Mesendoderm (in vitro differentiated cells): ENCODE results near the gene EHF.

ENCODE experiments used
- DNase-seq: peaks from one replicate; pipeline ENCODE4 v3.0.0; 2013
- H2AK5ac ChIP-seq: 2 replicates; pipeline ENCODE4 v1.6.1; 2013; ENCODE audit warnings: low read length, inconsistent platforms
- H2BK120ac ChIP-seq: 2 replicates; pipeline ENCODE4 v1.6.1; 2013; ENCODE audit warnings: low read depth, mild to moderate bottlenecking, low read length, moderate library complexity, mixed read lengths
- H2BK15ac ChIP-seq: replicated peaks from 2 replicates; pipeline ENCODE4 v1.6.1; 2013; ENCODE audit warnings: low read depth, mild to moderate bottlenecking, moderate library complexity
- H2BK5ac ChIP-seq: 2 replicates; pipeline ENCODE4 v1.6.1; 2013; ENCODE audit warnings: low read length, inconsistent platforms
- H3K18ac ChIP-seq: 2 replicates; pipeline ENCODE4 v1.6.1; 2013; ENCODE audit warnings: mild to moderate bottlenecking, low read length, mixed read lengths
- H3K23ac ChIP-seq: one replicate; pipeline ENCODE4 v1.6.1; 2013; ENCODE audit warnings: low read length
- H3K27ac ChIP-seq: 2 replicates; pipeline ENCODE4 v1.5.1; 2013; ENCODE audit warnings: low read depth, mild to moderate bottlenecking, inconsistent platforms, low read length, moderate library complexity
- H3K27me3 ChIP-seq: 2 replicates; pipeline ENCODE4 v1.6.1; 2013; ENCODE audit warnings: low read length, control low read depth, mild to moderate bottlenecking, inconsistent platforms; ENCODE audit not compliant: insufficient read depth, poor library complexity
- H3K36me3 ChIP-seq: 2 replicates; pipeline ENCODE4 v1.6.1; 2013; ENCODE audit warnings: low read length, inconsistent platforms; ENCODE audit not compliant: control insufficient read depth, insufficient read depth
- H3K4ac ChIP-seq: one replicate; pipeline ENCODE4 v1.6.1; 2013; ENCODE audit warnings: low read depth, mild to moderate bottlenecking, low read length, moderate library complexity
- H3K4me1 ChIP-seq: 2 replicates; pipeline ENCODE4 v1.6.1; 2013; ENCODE audit warnings: low read depth, low read length, inconsistent platforms; ENCODE audit not compliant: control insufficient read depth
- H3K4me2 ChIP-seq: 2 replicates; pipeline ENCODE4 v1.6.1; 2013; ENCODE audit warnings: low read length
- H3K4me3 ChIP-seq: 2 replicates; pipeline ENCODE4 v1.5.1; 2013; ENCODE audit warnings: mild to moderate bottlenecking, low read length
- H3K56ac ChIP-seq: one replicate; pipeline ENCODE4 v1.6.1; 2013; ENCODE audit warnings: low read length
- H3K79me1 ChIP-seq: 2 replicates; pipeline ENCODE4 v1.6.1; 2013; ENCODE audit warnings: low read length, inconsistent platforms
- H3K79me2 ChIP-seq: 2 replicates; pipeline ENCODE4 v1.6.1; 2013; ENCODE audit warnings: mild to moderate bottlenecking, low read length; ENCODE audit not compliant: control insufficient read depth, insufficient read depth
- H3K9ac ChIP-seq: 2 replicates; pipeline ENCODE4 v1.6.1; 2013; ENCODE audit warnings: low read length, inconsistent platforms
- H4K5ac ChIP-seq: one replicate; pipeline ENCODE4 v1.6.1; 2013; ENCODE audit warnings: low read length
- H4K8ac ChIP-seq: one replicate; pipeline ENCODE4 v1.6.1; 2013; ENCODE audit warnings: low read depth, mild to moderate bottlenecking, control low read depth, low read length, moderate library complexity
- WGBS: extraction: QIAGEN DNeasy Blood & Tissue Kit; methylation state at CpG from one replicate; pipeline ENCODE4 v1.1.7; 2013; ENCODE audit warnings: low lambda C conversion rate, missing lambda C conversion rate; ENCODE audit not compliant: insufficient coverage; ENCODE audit errors: extremely low coverage; 5-methylcytosine and 5-hydroxymethylcytosine counted together

EHF gene

GRCh38 chr11:34626393-34626792 is 5.5 kb downstream of the EHF start:
- H3K18ac ChIP-seq, result no peak overlapping the region
- H2BK120ac ChIP-seq, result no peak overlapping the region
- no peak for DNase-seq
- no peak overlapping the region for H4K8ac ChIP-seq
- H2BK15ac ChIP-seq, result no peak overlapping the region
- H2BK5ac ChIP-seq, result no peak overlapping the region
- no peak overlapping the region for H3K56ac ChIP-seq
- H3K9ac ChIP-seq, result no peak overlapping the region
- no peak overlapping the region for H3K4me2 ChIP-seq
- no peak overlapping the region for H2AK5ac ChIP-seq
- no peaks in the 10 kb centered on the region for H3K79me1 ChIP-seq
- H3K27ac ChIP-seq, result no peak overlapping the region
- no peak overlapping the region for H3K4me3 ChIP-seq
- no peaks in the 10 kb centered on the region for H3K79me2 ChIP-seq
- no peaks in the 10 kb centered on the region for H3K36me3 ChIP-seq
- no peaks in the 10 kb centered on the region for H3K27me3 ChIP-seq
- H4K5ac ChIP-seq, result no peak overlapping the region
- no peak overlapping the region for H3K4ac ChIP-seq
- peaks cover 4% of the 10 kb centered on the region for H3K4me1 ChIP-seq
- no peak overlapping the region for H3K23ac ChIP-seq

GRCh38 chr11:34627197-34627596 is 6.3 kb downstream of the EHF start:
- Histone ChIP-seq H3K4me2 (no peak overlapping the region), H3K56ac (no peak overlapping the region), H3K4ac (no peak overlapping the region), H3K27ac (no peak overlapping the region), H3K4me3 (no peak overlapping the region), H2AK5ac (no peak overlapping the region), H3K4me1 (no peaks in the 10 kb centered on the region), H3K9ac (no peak overlapping the region), H3K79me2 (no peaks in the 10 kb centered on the region), H4K8ac (no peak overlapping the region), H2BK120ac (no peak overlapping the region), H3K23ac (no peak overlapping the region), H3K79me1 (no peaks in the 10 kb centered on the region), H3K36me3 (no peaks in the 10 kb centered on the region), H3K27me3 (no peaks in the 10 kb centered on the region), H4K5ac (no peak overlapping the region), H3K18ac (no peak overlapping the region), H2BK15ac (no peak overlapping the region), H2BK5ac (no peak overlapping the region)
- no peak for DNase-seq
- no CpG with 5 or more reads among the region's 1 CpG for WGBS

- Histone ChIP-seq H3K36me3 (no peaks in the 10 kb centered on the region), H3K79me2 (no peaks in the 10 kb centered on the region), H2BK5ac (no peak overlapping the region), H3K9ac (no peak overlapping the region), H2BK120ac (no peak overlapping the region), H3K23ac (no peak overlapping the region), H3K27me3 (no peaks in the 10 kb centered on the region), H2BK15ac (no peak overlapping the region), H3K4me3 (no peak overlapping the region), H3K79me1 (no peaks in the 10 kb centered on the region), H4K8ac (no peak overlapping the region), H2AK5ac (no peak overlapping the region), H3K18ac (no peak overlapping the region), H3K4ac (no peak overlapping the region), H3K27ac (no peak overlapping the region), H3K4me2 (no peak overlapping the region), H4K5ac (no peak overlapping the region), H3K56ac (no peak overlapping the region), H3K4me1 (no peaks in the 10 kb centered on the region)
- no peak for DNase-seq
Measured at GRCh38 chr11:34629711-34630110, 8.8 kb downstream of the EHF start.

GRCh38 chr11:34630544-34630943 is 9.7 kb downstream of the EHF start:
- H3K79me1 ChIP-seq, result no peaks in the 10 kb centered on the region

GRCh38 chr11:34631297-34631696 is 10.4 kb downstream of the EHF start:
- Histone ChIP-seq H3K4me2 (no peak overlapping the region), H3K56ac (no peak overlapping the region), H2AK5ac (no peak overlapping the region), H2BK5ac (no peak overlapping the region), H3K79me1 (no peaks in the 10 kb centered on the region), H3K23ac (no peak overlapping the region), H2BK15ac (no peak overlapping the region), H4K5ac (no peak overlapping the region), H3K4me1 (no peaks in the 10 kb centered on the region), H3K4ac (no peak overlapping the region), H3K9ac (no peak overlapping the region), H3K36me3 (no peaks in the 10 kb centered on the region), H3K27ac (no peak overlapping the region), H4K8ac (no peak overlapping the region), H2BK120ac (no peak overlapping the region), H3K18ac (no peak overlapping the region), H3K27me3 (no peaks in the 10 kb centered on the region), H3K4me3 (no peak overlapping the region), H3K79me2 (no peaks in the 10 kb centered on the region)
- DNase-seq, result no peak
- no CpG with 5 or more reads among the region's 6 CpGs for WGBS

More at GRCh38 chr11:34630544-34630943, 9.7 kb downstream of the EHF start:
- no peak overlapping the region for H4K5ac ChIP-seq
- H3K4me1 ChIP-seq, result no peaks in the 10 kb centered on the region
- no peaks in the 10 kb centered on the region for H3K36me3 ChIP-seq
- no peak overlapping the region for H3K27ac ChIP-seq
- no peaks in the 10 kb centered on the region for H3K79me2 ChIP-seq
- no peak overlapping the region for H3K4ac ChIP-seq
- no peak overlapping the region for H3K4me2 ChIP-seq
- no peaks in the 10 kb centered on the region for H3K27me3 ChIP-seq
- H2BK5ac ChIP-seq, result no peak overlapping the region
- no peak overlapping the region for H2BK15ac ChIP-seq
- H2AK5ac ChIP-seq, result no peak overlapping the region
- no peak for DNase-seq
- no peak overlapping the region for H3K4me3 ChIP-seq
- H3K18ac ChIP-seq, result no peak overlapping the region
- H2BK120ac ChIP-seq, result no peak overlapping the region
- H3K9ac ChIP-seq, result no peak overlapping the region
- H4K8ac ChIP-seq, result no peak overlapping the region
- WGBS, result no CpG with 5 or more reads among the region's 7 CpGs
- no peak overlapping the region for H3K23ac ChIP-seq
- H3K56ac ChIP-seq, result no peak overlapping the region

GRCh38 chr11:34631737-34632104 is 10.8 kb downstream of the EHF start:
- no peak overlapping the region for H4K5ac ChIP-seq
- H3K4me3 ChIP-seq, result no peak overlapping the region
- H2BK120ac ChIP-seq, result no peak overlapping the region
- no peak overlapping the region for H4K8ac ChIP-seq
- H3K79me1 ChIP-seq, result no peaks in the 10 kb centered on the region
- no peak overlapping the region for H2BK5ac ChIP-seq
- no peaks in the 10 kb centered on the region for H3K27me3 ChIP-seq
- H2BK15ac ChIP-seq, result no peak overlapping the region
- H3K56ac ChIP-seq, result no peak overlapping the region
- H3K27ac ChIP-seq, result no peak overlapping the region
- H3K4ac ChIP-seq, result no peak overlapping the region
- DNase-seq, result no peak
- H3K79me2 ChIP-seq, result no peaks in the 10 kb centered on the region
- no peak overlapping the region for H3K9ac ChIP-seq
- no CpG with 5 or more reads among the region's 4 CpGs for WGBS
- no peaks in the 10 kb centered on the region for H3K4me1 ChIP-seq
- H3K4me2 ChIP-seq, result no peak overlapping the region
- no peak overlapping the region for H2AK5ac ChIP-seq
- no peaks in the 10 kb centered on the region for H3K36me3 ChIP-seq
- no peak overlapping the region for H3K18ac ChIP-seq
- no peak overlapping the region for H3K23ac ChIP-seq
